Effector memory CD8-positive, alpha-beta T cell (primary cell): ENCODE results near the gene GNB2.
A peak's percentile ranks its signal among the peaks of the same experiment; 100 is the strongest.

Experiments
- ATAC-seq: fragments of 150-1000 bp; cut with Tn5 transposase; replicated peaks from 2 replicates; pipeline ENCODE4 v1.10.0; 2021; ENCODE audit warnings: mild to moderate bottlenecking, moderate library complexity
- DNase-seq, 3 experiments: peaks; one replicate each; pipeline ENCODE4 v3.0.0; 2021
- H3K27ac Mint-ChIP-seq, 2 donors: one replicate each; pipeline ENCODE4 v1.8.0; 2022; ENCODE audit warnings: mild to moderate bottlenecking in 2 of 2, mixed read lengths in 2 of 2, moderate library complexity in 2 of 2
- H3K27me3 Mint-ChIP-seq, 2 donors: one replicate each; pipeline ENCODE4 v1.8.0; 2022; ENCODE audit warnings: mixed read lengths in 2 of 2
- H3K36me3 Mint-ChIP-seq: one replicate; pipeline ENCODE4 v1.8.0; 2022; ENCODE audit warnings: mild to moderate bottlenecking, moderate library complexity, mixed read lengths; ENCODE audit not compliant: insufficient read depth
- H3K4me1 Mint-ChIP-seq, 2 donors: one replicate each; pipeline ENCODE4 v1.8.0; 2022; ENCODE audit warnings: low read depth in 2 of 2, mixed read lengths in 2 of 2
- H3K4me3 Mint-ChIP-seq, 2 donors: one replicate each; pipeline ENCODE4 v1.8.0; 2022; ENCODE audit warnings: mild to moderate bottlenecking in 2 of 2, mixed read lengths in 2 of 2, moderate library complexity in 2 of 2
- H3K9me3 Mint-ChIP-seq, 2 donors: one replicate each; pipeline ENCODE4 v1.8.0; 2022; ENCODE audit warnings: mixed read lengths in 2 of 2
- total RNA-seq, 9 experiments: gene quantifications; one replicate each; lab custom pipeline; 2026; lab: John Stamatoyannopoulos, UW

Gene GNB2
- total RNA-seq = 64.5 to 116 (median 93.4) reads per million in 9 experiments

DNA sequence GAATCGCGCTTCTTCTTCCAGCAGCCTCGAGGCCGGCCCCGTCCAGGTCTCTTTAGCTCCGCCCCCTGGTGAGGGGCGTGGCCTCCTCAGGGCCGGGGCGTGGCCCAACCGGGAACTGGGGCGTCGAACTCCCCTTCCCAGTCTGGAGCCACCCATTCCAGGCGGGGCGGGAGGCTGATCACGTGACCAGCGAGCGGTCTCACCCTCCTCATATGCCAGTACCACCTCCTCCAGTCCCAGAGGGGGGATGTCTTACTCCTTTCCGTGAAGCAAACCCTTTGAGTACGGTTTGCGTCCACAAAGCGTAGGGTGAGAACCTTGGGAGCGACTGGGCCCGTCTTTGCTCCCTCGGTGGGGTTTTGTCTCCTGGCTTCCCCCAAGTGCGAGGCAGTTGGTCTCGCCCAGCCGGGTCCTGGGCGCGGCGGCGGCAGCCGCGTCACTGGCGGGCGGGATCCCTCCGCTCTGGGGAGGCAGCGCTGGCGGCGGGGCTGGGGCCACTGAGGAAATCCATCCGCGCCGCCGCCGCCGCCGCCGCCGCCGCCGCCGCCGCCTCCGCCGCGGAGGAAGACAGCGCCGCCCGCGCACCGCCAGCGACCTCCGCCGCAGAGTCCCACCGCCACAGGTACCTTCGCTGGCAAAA lies at the start of gene GNB2:
Gene GNB2, plus strand, starts transcription at position 439 of the 640 bp plus-strand sequence. CDS start 2,526 bp downstream, outside the sequence.
- no peaks in the 10 kb centered on the region for H3K27me3 Mint-ChIP-seq
- H3K4me1 Mint-ChIP-seq = peaks cover 15 to 16% of the 10 kb centered on the region in 2 donors
- peak; percentile 52 for ATAC-seq
- H3K4me3 Mint-ChIP-seq = peak within 1 kb of the TSS; percentile 89 to 97
- DNase-seq = peak; percentile 94 to 97 (median 95)
- peaks cover 63% of the 10 kb centered on the region for H3K36me3 Mint-ChIP-seq
- peak within 1 kb of the TSS; percentile 96 to 98 for H3K27ac Mint-ChIP-seq
- H3K9me3 Mint-ChIP-seq = no peaks in the 10 kb centered on the region

- peaks cover 15 to 27% of the 10 kb centered on the region in 2 donors for H3K4me1 Mint-ChIP-seq
- no peak overlapping the region for H3K27ac Mint-ChIP-seq
- H3K27me3 Mint-ChIP-seq = no peaks in the 10 kb centered on the region
- DNase-seq = no peak
- no peak for ATAC-seq
- H3K4me3 Mint-ChIP-seq = no peak overlapping the region
- no peaks in the 10 kb centered on the region for H3K9me3 Mint-ChIP-seq
- H3K36me3 Mint-ChIP-seq = peaks cover 4% of the 10 kb centered on the region
Observed at GRCh38 chr7:100623951-100624824, 49.4 kb upstream of the GNB2 start.

GRCh38 chr7:100626055-100626454 lies 47.5 kb upstream of the GNB2 start:
- peak overlapping the region; percentile 84 to 89 for H3K27ac Mint-ChIP-seq
- H3K4me1 Mint-ChIP-seq = peaks cover 23 to 35% of the 10 kb centered on the region in 2 donors
- ATAC-seq = no peak
- peak overlapping the region; percentile 74 to 79 for H3K4me3 Mint-ChIP-seq
- no peaks in the 10 kb centered on the region for H3K9me3 Mint-ChIP-seq
- H3K36me3 Mint-ChIP-seq = peaks cover 4% of the 10 kb centered on the region
- H3K27me3 Mint-ChIP-seq = no peaks in the 10 kb centered on the region
- no peak for DNase-seq

GRCh38 chr7:100626530-100627237 lies 46.9 kb upstream of the GNB2 start:
- H3K4me1 Mint-ChIP-seq = peaks cover 23 to 35% of the 10 kb centered on the region in 2 donors
- peak overlapping the region; percentile 74 to 79 for H3K4me3 Mint-ChIP-seq
- peaks cover 4% of the 10 kb centered on the region for H3K36me3 Mint-ChIP-seq
- H3K9me3 Mint-ChIP-seq = no peaks in the 10 kb centered on the region
- no peaks in the 10 kb centered on the region for H3K27me3 Mint-ChIP-seq
- peak overlapping the region; percentile 84 to 89 for H3K27ac Mint-ChIP-seq
- DNase-seq (peak; percentile 71 to 77 (median 76)), ATAC-seq (peak; percentile 97)

GRCh38 chr7:100627238-100627549 lies 46.3 kb upstream of the GNB2 start:
- H3K9me3 Mint-ChIP-seq = no peaks in the 10 kb centered on the region
- no peaks in the 10 kb centered on the region for H3K36me3 Mint-ChIP-seq
- H3K4me1 Mint-ChIP-seq = peaks cover 24 to 35% of the 10 kb centered on the region in 2 donors
- ATAC-seq (no peak), DNase-seq (no peak)
- H3K27me3 Mint-ChIP-seq = no peaks in the 10 kb centered on the region
- H3K27ac Mint-ChIP-seq = peak overlapping the region; percentile 84 to 89
- peak overlapping the region; percentile 74 to 79 for H3K4me3 Mint-ChIP-seq

DNA sequence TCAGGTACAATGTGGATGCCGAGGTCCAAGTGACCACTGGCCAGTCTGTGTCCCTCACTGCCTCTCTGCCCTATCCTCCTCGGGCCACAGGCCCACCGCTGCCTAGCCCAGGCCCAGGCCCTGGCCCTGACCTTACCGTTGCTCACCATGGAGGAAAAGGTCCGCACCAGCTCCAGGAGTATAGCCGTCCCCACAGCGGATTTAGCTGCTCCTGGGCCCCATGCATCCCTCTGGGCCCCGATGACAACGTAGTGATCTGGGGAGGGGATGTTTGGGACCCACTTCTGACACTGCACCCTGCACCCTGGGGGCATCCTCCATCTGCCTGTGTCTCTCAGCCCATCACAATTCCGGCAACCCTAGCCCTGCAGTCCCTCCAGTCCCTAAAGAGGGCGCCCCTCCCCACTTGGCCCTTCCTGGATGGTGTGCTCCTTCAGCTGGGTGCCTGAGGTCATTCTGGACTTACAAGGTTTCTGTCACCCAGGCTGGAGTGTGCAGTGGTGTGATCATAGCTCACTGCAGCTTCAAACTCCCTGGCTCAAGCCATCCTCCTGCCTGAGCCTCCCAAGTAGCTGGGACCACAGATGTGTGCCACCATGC lies 44.3 kb upstream of the GNB2 start:
- no peak overlapping the region for H3K4me3 Mint-ChIP-seq
- H3K27ac Mint-ChIP-seq = no peak overlapping the region
- H3K27me3 Mint-ChIP-seq = peaks cover 0 to 5% of the 10 kb centered on the region in 2 donors
- no peaks in the 10 kb centered on the region for H3K9me3 Mint-ChIP-seq
- H3K36me3 Mint-ChIP-seq = no peaks in the 10 kb centered on the region
- no peak for ATAC-seq
- H3K4me1 Mint-ChIP-seq = peaks cover 31 to 45% of the 10 kb centered on the region in 2 donors
- no peak for DNase-seq

GRCh38 chr7:100630066-100630465 lies 43.5 kb upstream of the GNB2 start:
- H3K4me1 Mint-ChIP-seq = peaks cover 30 to 45% of the 10 kb centered on the region in 2 donors
- no peaks in the 10 kb centered on the region for H3K36me3 Mint-ChIP-seq
- DNase-seq = no peak
- no peaks in the 10 kb centered on the region for H3K9me3 Mint-ChIP-seq
- H3K27ac Mint-ChIP-seq = no peak overlapping the region
- no peak for ATAC-seq
- no peak overlapping the region for H3K4me3 Mint-ChIP-seq
- H3K27me3 Mint-ChIP-seq = peaks cover 0 to 6% of the 10 kb centered on the region in 2 donors

DNA sequence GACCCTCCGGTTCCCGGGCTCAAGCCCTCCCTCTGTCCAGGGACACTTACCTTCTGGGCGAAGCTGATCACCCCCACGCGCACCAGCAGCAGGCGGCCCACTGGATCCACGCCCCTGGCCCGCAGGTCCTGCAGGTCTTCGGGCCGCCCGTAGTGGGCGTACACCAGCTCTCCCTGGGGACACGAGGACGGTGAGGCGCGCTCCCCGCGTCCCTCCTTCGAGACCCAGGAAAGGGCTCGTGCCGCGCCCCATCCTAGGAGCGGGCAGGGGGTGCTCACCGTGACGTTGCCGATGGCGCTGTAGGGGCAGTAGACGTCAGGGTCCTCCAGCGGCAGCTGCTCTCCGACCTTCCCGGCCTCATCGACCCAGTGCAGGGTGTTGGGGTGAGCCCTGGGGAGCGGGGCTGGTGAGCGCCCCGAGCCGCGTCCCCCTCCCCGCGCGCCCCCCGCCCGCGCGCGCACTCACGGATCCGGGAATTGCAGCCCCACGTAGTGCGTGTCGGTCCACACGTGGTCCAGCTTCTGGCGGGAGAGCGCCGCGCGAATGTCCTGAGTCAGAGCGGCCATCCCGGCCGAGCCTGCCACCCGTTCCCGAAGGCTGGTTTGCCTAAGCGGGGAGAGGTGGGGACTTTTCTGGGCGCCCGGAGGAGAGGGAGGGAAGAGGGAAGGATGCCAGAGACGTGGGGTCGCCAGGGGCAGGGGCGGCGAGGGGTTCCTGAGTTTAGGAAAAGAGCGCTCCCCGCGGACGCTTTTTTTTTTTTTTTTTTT lies 40.4 kb upstream of the GNB2 start:
- peak; percentile 83 for ATAC-seq
- H3K27me3 Mint-ChIP-seq = peaks cover 0 to 6% of the 10 kb centered on the region in 2 donors

GRCh38 chr7:100639995-100640516 lies 33.5 kb upstream of the GNB2 start:
- ATAC-seq (no peak), DNase-seq (no peak)
- Mint-ChIP-seq H3K9me3 (no peaks in the 10 kb centered on the region), H3K27ac (no peak overlapping the region), H3K27me3 (peaks cover 7 to 23% of the 10 kb centered on the region in 2 donors), H3K4me1 (peaks cover 0 to 4% of the 10 kb centered on the region in 2 donors), H3K36me3 (no peaks in the 10 kb centered on the region), H3K4me3 (no peak overlapping the region)

More for the DNA sequence above, 40.4 kb upstream of the GNB2 start:
- H3K36me3 Mint-ChIP-seq = no peaks in the 10 kb centered on the region
- H3K4me1 Mint-ChIP-seq = peaks cover 23 to 27% of the 10 kb centered on the region in 2 donors
- H3K4me3 Mint-ChIP-seq = peak overlapping the region; percentile 83
- peak overlapping the region; percentile 78 to 79 for H3K27ac Mint-ChIP-seq
- DNase-seq = peak; percentile 34 to 53 (median 48)
- no peaks in the 10 kb centered on the region for H3K9me3 Mint-ChIP-seq

GRCh38 chr7:100640517-100641440 lies 32.8 kb upstream of the GNB2 start:
- H3K9me3 Mint-ChIP-seq = no peaks in the 10 kb centered on the region
- peaks cover 0 to 4% of the 10 kb centered on the region in 2 donors for H3K4me1 Mint-ChIP-seq
- DNase-seq (no peak), ATAC-seq (no peak)
- H3K4me3 Mint-ChIP-seq = no peak overlapping the region
- peaks cover 14 to 31% of the 10 kb centered on the region in 2 donors for H3K27me3 Mint-ChIP-seq
- H3K27ac Mint-ChIP-seq = peak overlapping the region in 1 of 2 donors; percentile 44
- H3K36me3 Mint-ChIP-seq = no peaks in the 10 kb centered on the region

DNA sequence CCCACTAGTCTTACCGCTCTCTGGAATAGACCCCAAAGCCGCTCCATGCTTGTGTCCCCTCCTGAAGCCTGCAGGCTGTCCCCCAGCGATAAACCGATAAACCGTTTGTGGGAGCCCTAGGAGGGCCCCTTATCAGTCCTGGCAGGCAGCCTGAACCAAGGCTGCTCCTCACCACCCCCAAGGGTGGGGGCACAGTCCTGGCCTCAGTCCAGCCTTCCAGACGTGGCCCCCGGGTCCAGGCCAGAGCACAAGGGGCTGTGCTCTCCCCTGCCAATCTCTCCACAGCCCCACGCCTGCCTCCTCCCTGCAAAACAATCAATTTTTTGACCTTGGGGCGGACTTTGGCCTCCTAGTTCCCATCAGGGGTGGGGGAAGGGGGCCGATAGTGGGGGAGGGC lies 32.1 kb upstream of the GNB2 start, which contains the start of gene TFR2:
Gene TFR2, minus strand, starts transcription at position 90 of the 397 bp plus-strand sequence. Its CDS starts 43 bp downstream, at position 47.
- ATAC-seq = no peak
- Mint-ChIP-seq H3K36me3 (no peaks in the 10 kb centered on the region), H3K27me3 (peaks cover 19 to 37% of the 10 kb centered on the region in 2 donors), H3K4me3 (no peak within 1 kb of the TSS), H3K9me3 (no peaks in the 10 kb centered on the region), H3K27ac (peak within 1 kb of the TSS; percentile 20 to 44), H3K4me1 (peaks cover 0 to 4% of the 10 kb centered on the region in 2 donors)
- no peak for DNase-seq
